Activated naive CD8-positive, alpha-beta T cell (primary cell): ENCODE data around the gene WASHC2A.
"Not testable (repeated sequence)": the region's sequence is repeated elsewhere in the genome, so short reads cannot be mapped to it uniquely, and the experiment has no call there.

Source experiments
- H3K27ac Mint-ChIP-seq: one replicate; pipeline ENCODE4 v1.8.0; 2021; ENCODE audit warnings: mixed read lengths
- H3K27me3 Mint-ChIP-seq: one replicate; pipeline ENCODE4 v1.8.0; 2021; ENCODE audit warnings: mixed read lengths
- H3K36me3 Mint-ChIP-seq: one replicate; pipeline ENCODE4 v1.8.0; 2021; ENCODE audit warnings: mixed read lengths
- H3K4me1 Mint-ChIP-seq: one replicate; pipeline ENCODE4 v1.8.0; 2021; ENCODE audit warnings: low read depth, mixed read lengths
- H3K4me3 Mint-ChIP-seq: one replicate; pipeline ENCODE4 v1.8.0; 2021; ENCODE audit warnings: mild to moderate bottlenecking, mixed read lengths
- H3K9me3 Mint-ChIP-seq: one replicate; pipeline ENCODE4 v1.8.0; 2021; ENCODE audit warnings: low read depth, mixed read lengths

Gene WASHC2A, protein sequence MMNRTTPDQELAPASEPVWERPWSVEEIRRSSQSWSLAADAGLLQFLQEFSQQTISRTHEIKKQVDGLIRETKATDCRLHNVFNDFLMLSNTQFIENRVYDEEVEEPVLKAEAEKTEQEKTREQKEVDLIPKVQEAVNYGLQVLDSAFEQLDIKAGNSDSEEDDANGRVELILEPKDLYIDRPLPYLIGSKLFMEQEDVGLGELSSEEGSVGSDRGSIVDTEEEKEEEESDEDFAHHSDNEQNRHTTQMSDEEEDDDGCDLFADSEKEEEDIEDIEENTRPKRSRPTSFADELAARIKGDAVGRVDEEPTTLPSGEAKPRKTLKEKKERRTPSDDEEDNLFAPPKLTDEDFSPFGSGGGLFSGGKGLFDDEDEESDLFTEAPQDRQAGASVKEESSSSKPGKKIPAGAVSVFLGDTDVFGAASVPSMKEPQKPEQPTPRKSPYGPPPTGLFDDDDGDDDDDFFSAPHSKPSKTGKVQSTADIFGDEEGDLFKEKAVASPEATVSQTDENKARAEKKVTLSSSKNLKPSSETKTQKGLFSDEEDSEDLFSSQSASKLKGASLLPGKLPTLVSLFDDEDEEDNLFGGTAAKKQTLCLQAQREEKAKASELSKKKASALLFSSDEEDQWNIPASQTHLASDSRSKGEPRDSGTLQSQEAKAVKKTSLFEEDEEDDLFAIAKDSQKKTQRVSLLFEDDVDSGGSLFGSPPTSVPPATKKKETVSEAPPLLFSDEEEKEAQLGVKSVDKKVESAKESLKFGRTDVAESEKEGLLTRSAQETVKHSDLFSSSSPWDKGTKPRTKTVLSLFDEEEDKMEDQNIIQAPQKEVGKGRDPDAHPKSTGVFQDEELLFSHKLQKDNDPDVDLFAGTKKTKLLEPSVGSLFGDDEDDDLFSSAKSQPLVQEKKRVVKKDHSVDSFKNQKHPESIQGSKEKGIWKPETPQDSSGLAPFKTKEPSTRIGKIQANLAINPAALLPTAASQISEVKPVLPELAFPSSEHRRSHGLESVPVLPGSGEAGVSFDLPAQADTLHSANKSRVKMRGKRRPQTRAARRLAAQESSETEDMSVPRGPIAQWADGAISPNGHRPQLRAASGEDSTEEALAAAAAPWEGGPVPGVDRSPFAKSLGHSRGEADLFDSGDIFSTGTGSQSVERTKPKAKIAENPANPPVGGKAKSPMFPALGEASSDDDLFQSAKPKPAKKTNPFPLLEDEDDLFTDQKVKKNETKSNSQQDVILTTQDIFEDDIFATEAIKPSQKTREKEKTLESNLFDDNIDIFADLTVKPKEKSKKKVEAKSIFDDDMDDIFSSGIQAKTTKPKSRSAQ (N-terminal part only)

DNA sequence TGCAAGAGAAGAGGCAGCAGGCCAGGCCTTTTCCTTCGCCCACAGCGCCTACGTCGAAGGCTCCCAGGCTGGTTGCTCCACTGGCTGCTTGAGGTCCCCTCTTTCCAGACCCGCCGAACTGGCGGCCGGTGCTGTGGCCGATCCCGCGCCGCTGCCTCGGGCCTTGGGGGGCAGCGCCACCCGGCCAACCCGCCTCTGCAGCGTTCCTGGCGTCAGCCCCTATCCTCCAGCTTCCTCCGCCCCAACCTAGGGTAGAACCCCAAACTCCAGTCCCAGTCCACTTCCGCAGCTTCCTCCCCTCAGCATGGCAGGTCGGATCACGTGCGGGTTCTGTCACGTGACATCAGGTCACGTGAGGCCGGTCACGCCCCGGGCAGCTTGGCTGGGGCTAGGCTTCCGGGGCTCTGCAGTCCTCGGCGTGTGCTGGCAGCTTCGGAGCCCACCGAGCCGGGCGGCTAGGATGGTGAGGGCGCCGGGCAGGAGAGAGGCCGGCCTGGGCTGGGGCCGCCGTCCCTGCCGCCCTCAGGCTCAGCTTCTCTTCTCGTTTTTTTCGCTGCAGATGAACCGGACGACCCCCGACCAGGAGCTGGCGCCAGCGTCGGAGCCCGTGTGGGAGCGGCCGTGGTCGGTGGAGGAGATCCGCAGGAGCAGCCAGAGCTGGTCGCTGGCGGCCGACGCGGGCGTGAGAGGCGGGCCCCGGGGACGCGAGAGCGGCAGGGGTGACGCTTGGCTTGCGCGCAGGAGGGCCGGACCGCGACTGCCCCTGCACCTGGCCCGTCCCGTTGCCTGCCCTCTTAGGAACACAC, at the start of gene WASHC2A:
Gene WASHC2A (plus strand): TSS at position 409 of the 806 bp plus-strand sequence. CDS start 52 bp downstream, at position 461.
- H3K27ac Mint-ChIP-seq = peak within 1 kb of the TSS; percentile 85
- not testable (repeated sequence) for H3K9me3 Mint-ChIP-seq, H3K27me3 Mint-ChIP-seq, H3K36me3 Mint-ChIP-seq
- peaks cover 16% of the 10 kb centered on the region for H3K4me1 Mint-ChIP-seq
- H3K4me3 Mint-ChIP-seq = peak within 1 kb of the TSS; percentile 83

- H3K4me1 Mint-ChIP-seq, H3K9me3 Mint-ChIP-seq, H3K36me3 Mint-ChIP-seq, H3K27ac Mint-ChIP-seq, H3K27me3 Mint-ChIP-seq, H3K4me3 Mint-ChIP-seq: not testable (repeated sequence)
These were observed 48.5 kb upstream of the WASHC2A start for GRCh38 chr10:50019279-50019678.

GRCh38 chr10:50020451-50021024, 47.2 kb upstream of the WASHC2A start:
- H3K27me3 Mint-ChIP-seq, H3K27ac Mint-ChIP-seq, H3K4me3 Mint-ChIP-seq, H3K36me3 Mint-ChIP-seq, H3K9me3 Mint-ChIP-seq, H3K4me1 Mint-ChIP-seq: not testable (repeated sequence)

- no peak overlapping the region for H3K4me3 Mint-ChIP-seq
- peaks cover 4% of the 10 kb centered on the region for H3K36me3 Mint-ChIP-seq
- H3K27me3 Mint-ChIP-seq = peaks cover 13% of the 10 kb centered on the region
- no peaks in the 10 kb centered on the region for H3K9me3 Mint-ChIP-seq
- no peaks in the 10 kb centered on the region for H3K4me1 Mint-ChIP-seq
- no peak overlapping the region for H3K27ac Mint-ChIP-seq
These were observed 46.1 kb upstream of the WASHC2A start for GRCh38 chr10:50021646-50022045.

GRCh38 chr10:50024716-50025383, 42.9 kb upstream of the WASHC2A start:
- not testable (repeated sequence) for H3K4me1 Mint-ChIP-seq, H3K36me3 Mint-ChIP-seq, H3K9me3 Mint-ChIP-seq, H3K27ac Mint-ChIP-seq, H3K4me3 Mint-ChIP-seq
- peaks cover 21% of the 10 kb centered on the region for H3K27me3 Mint-ChIP-seq

- no peaks in the 10 kb centered on the region for H3K4me1 Mint-ChIP-seq
- no peak overlapping the region for H3K4me3 Mint-ChIP-seq
- H3K9me3 Mint-ChIP-seq = no peaks in the 10 kb centered on the region
- peaks cover 4% of the 10 kb centered on the region for H3K36me3 Mint-ChIP-seq
- peaks cover 22% of the 10 kb centered on the region for H3K27me3 Mint-ChIP-seq
- H3K27ac Mint-ChIP-seq = no peak overlapping the region
These were observed 42.1 kb upstream of the WASHC2A start for GRCh38 chr10:50025627-50026026.

GRCh38 chr10:50027195-50027594, 40.6 kb upstream of the WASHC2A start:
- peaks cover 22% of the 10 kb centered on the region for H3K27me3 Mint-ChIP-seq
- H3K9me3 Mint-ChIP-seq = no peaks in the 10 kb centered on the region
- H3K4me3 Mint-ChIP-seq = no peak overlapping the region
- H3K36me3 Mint-ChIP-seq = peaks cover 4% of the 10 kb centered on the region
- no peaks in the 10 kb centered on the region for H3K4me1 Mint-ChIP-seq
- H3K27ac Mint-ChIP-seq = no peak overlapping the region

GRCh38 chr10:50033481-50033880, 34.3 kb upstream of the WASHC2A start:
- no peak overlapping the region for H3K27ac Mint-ChIP-seq
- H3K9me3 Mint-ChIP-seq = no peaks in the 10 kb centered on the region
- no peaks in the 10 kb centered on the region for H3K4me1 Mint-ChIP-seq
- no peak overlapping the region for H3K4me3 Mint-ChIP-seq
- peaks cover 5% of the 10 kb centered on the region for H3K36me3 Mint-ChIP-seq
- H3K27me3 Mint-ChIP-seq = peaks cover 2% of the 10 kb centered on the region

GRCh38 chr10:50035337-50035736, 32.4 kb upstream of the WASHC2A start:
- H3K36me3 Mint-ChIP-seq = not testable (repeated sequence)

DNA sequence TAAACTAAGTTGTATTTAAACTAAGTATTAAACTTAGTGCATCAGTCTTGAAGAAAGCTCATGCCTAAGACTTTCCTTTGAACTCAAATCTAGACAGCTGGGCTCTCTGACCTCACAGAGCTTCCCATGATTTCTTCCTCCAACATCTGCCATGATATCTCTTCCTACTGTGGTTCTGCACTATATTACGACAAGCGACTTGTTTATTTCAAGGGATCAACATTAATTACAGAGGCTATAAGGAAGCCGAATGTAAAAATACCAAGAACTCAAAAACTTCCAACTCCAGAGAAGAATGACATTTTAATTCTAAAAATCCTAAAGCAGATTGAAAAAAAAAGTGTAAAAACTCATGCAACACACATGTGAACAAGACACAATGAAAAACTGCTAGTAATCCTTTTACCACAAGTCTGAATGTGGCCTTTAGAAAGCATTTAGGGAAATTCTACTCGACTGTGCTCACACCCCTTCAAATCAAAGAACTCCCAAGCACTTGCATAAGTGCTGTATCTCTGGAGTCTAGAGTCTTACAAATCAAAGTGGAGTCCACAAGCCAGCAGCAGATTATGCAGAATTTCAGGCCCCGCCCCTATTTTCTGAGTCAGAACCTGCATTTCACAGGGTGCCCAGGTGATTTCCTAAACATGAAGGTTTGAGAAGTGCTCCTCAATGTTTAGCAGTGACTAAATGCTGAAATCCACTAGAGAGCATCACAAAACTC, 22.7 kb upstream of the WASHC2A start:
- Mint-ChIP-seq H3K4me3 (no peak overlapping the region), H3K27ac (no peak overlapping the region), H3K36me3 (peaks cover 4% of the 10 kb centered on the region), H3K4me1 (no peaks in the 10 kb centered on the region), H3K9me3 (no peaks in the 10 kb centered on the region), H3K27me3 (no peaks in the 10 kb centered on the region)

More at GRCh38 chr10:50035337-50035736, 32.4 kb upstream of the WASHC2A start:
- not testable (repeated sequence) for H3K27me3 Mint-ChIP-seq, H3K4me3 Mint-ChIP-seq, H3K27ac Mint-ChIP-seq, H3K9me3 Mint-ChIP-seq, H3K4me1 Mint-ChIP-seq

- H3K4me3 Mint-ChIP-seq, H3K36me3 Mint-ChIP-seq, H3K4me1 Mint-ChIP-seq, H3K9me3 Mint-ChIP-seq, H3K27me3 Mint-ChIP-seq, H3K27ac Mint-ChIP-seq: not testable (repeated sequence)
These were observed 21.3 kb upstream of the WASHC2A start for GRCh38 chr10:50046457-50046856.

GRCh38 chr10:50047594-50047993, 20.2 kb upstream of the WASHC2A start:
- not testable (repeated sequence) for H3K36me3 Mint-ChIP-seq, H3K27ac Mint-ChIP-seq, H3K4me3 Mint-ChIP-seq, H3K4me1 Mint-ChIP-seq, H3K9me3 Mint-ChIP-seq, H3K27me3 Mint-ChIP-seq

- H3K4me3 Mint-ChIP-seq, H3K27ac Mint-ChIP-seq, H3K36me3 Mint-ChIP-seq, H3K27me3 Mint-ChIP-seq, H3K4me1 Mint-ChIP-seq, H3K9me3 Mint-ChIP-seq: not testable (repeated sequence)
These were observed 15.6 kb upstream of the WASHC2A start for GRCh38 chr10:50051995-50052660.
